Gastrocnemius medialis (tissue), 4 donors: Measurements from ENCODE around the gene SNX32. TPM values are rescaled to one million over a fixed set of nuclear protein-coding genes. Genes with fewer than 3 reads are reported as not detected.

Experiments
- ATAC-seq, 2 donors: fragments of 150-250 bp; one replicate each; pipeline ENCODE4 v1.9.1; 2016
- DNase-seq, 2 donors: peaks; one replicate each; pipeline ENCODE4 v3.0.0-alpha.2; 2019
- H3K27ac ChIP-seq, 4 donors: fragments of 200-600 bp; sonication (generic); 1 replicate in 1 of 4; 2 replicates in 3 of 4; pipeline ENCODE4 v1.5.1; 2016 to 2018; ENCODE audit warnings: mild to moderate bottlenecking in 2 of 4, moderate library complexity in 1 of 4
- H3K27me3 ChIP-seq, 3 donors: fragments of 200-600 bp; sonication (generic) in 2 of 3; 1 replicate in 1 of 3; 2 replicates in 2 of 3; pipeline versions ENCODE4 v1.5.1 to v1.6.0; 2016 to 2019; ENCODE audit warnings: mild to moderate bottlenecking in 1 of 3, moderate library complexity in 1 of 3
- H3K36me3 ChIP-seq, 2 donors: fragments of 200-600 bp; sonication (generic) in 1 of 2; one replicate each; pipeline ENCODE4 v1.5.1; 2017 to 2018
- H3K4me1 ChIP-seq, 2 donors: fragments of 200-600 bp; sonication (generic) in 1 of 2; one replicate each; pipeline ENCODE4 v1.5.1; 2016 to 2017; ENCODE audit warnings: mild to moderate bottlenecking in 2 of 2
- H3K4me3 ChIP-seq, 4 donors: fragments of 200-600 bp; sonication (generic) in 3 of 4; 1 replicate in 1 of 4; 2 replicates in 3 of 4; pipeline ENCODE4 v1.5.1; 2016 to 2019; ENCODE audit warnings: mild to moderate bottlenecking in 2 of 4
- H3K9me3 ChIP-seq, 3 donors: fragments of 200-600 bp; sonication (generic) in 2 of 3; 1 replicate in 1 of 3; 2 replicates in 2 of 3; pipeline ENCODE4 v1.5.1; 2016 to 2019
- POLR2A ChIP-seq, 2 donors: fragments of 450-650 bp; IDR thresholded peaks; one replicate each; pipeline ENCODE4 v1.6.1; 2017; ENCODE audit warnings: antibody characterized with exemption in 2 of 2, mild to moderate bottlenecking in 2 of 2, moderate library complexity in 2 of 2
- in situ Hi-C, 4 donors: fragments of 200-750 bp; cut with MboI; loops; one replicate each; pipeline versions ENCODE4 v1.15.0 to v1.8.0; 2017; ENCODE audit warnings: low sequenced_read_pairs in 4 of 4
- intact Hi-C: fragments of 100-400 bp; cut with DNase I; formaldehyde crosslinking; loops from one replicate; pipeline ENCODE4 v1.15.1; 2023; ENCODE audit warnings: low total_unique reads
- total RNA-seq, 4 donors: library from RNA; depleted of rRNA; stranded (reverse); fragments of >200 nt; gene quantifications; one replicate each; pipeline versions ENCODE4 v1.1.0 to v1.2.3, GENCODE V29; 2016
- TF ChIP-seq, protein P1 (sequence below), 5 experiments: fragments of 450-650 bp in 3 of 5; fragments of 200-600 bp in 2 of 5; sonication (generic) in 2 of 5; IDR thresholded peaks in 4 of 5; conservative IDR thresholded peaks in 1 of 5; 1 replicate in 4 of 5; 2 replicates in 1 of 5; pipeline ENCODE4 v1.5.1; 2016 to 2019; ENCODE audit warnings: antibody characterized with exemption in 5 of 5, mild to moderate bottlenecking in 3 of 5, moderate library complexity in 3 of 5

Gene SNX32
- total RNA-seq, 4 donors from 2014 or later: 0.11 TPM; not detected in 3

DNA sequence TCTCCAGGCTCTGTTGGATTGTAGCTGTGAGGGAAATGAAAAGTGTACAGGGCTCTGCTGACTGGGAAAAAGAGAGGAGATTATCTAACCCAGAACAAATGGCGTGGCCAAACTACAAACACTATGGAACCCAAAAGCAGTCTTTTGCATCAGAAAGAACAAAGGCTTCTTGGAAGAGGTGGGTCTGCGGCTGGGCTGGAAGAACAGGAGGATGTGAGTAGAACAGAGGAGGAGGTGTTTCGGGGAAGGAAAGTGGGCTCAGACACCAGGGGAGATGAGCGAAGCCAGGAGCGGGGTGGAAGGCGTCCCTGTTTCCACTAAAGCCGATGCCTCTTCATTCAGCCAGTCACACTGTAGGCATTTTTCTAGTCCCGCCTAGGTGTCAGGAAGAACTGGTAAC, 34.9 kb upstream of the SNX32 start:
- in situ Hi-C loops (no loop called here), intact Hi-C loops (no loop called here)
- DNase-seq: no peak
- no peak for TF ChIP-seq POLR2A (IDR thresholded peaks at IDR 0.05)
- TF ChIP-seq, protein P1, sequence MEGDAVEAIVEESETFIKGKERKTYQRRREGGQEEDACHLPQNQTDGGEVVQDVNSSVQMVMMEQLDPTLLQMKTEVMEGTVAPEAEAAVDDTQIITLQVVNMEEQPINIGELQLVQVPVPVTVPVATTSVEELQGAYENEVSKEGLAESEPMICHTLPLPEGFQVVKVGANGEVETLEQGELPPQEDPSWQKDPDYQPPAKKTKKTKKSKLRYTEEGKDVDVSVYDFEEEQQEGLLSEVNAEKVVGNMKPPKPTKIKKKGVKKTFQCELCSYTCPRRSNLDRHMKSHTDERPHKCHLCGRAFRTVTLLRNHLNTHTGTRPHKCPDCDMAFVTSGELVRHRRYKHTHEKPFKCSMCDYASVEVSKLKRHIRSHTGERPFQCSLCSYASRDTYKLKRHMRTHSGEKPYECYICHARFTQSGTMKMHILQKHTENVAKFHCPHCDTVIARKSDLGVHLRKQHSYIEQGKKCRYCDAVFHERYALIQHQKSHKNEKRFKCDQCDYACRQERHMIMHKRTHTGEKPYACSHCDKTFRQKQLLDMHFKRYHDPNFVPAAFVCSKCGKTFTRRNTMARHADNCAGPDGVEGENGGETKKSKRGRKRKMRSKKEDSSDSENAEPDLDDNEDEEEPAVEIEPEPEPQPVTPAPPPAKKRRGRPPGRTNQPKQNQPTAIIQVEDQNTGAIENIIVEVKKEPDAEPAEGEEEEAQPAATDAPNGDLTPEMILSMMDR (IDR thresholded peaks at IDR 0.05 in 4 of 5, conservative IDR thresholded peaks at IDR 0.05 in 1 of 5): no peak
- Histone ChIP-seq H3K27ac (no peak overlapping the region), H3K9me3 (no peaks in the 10 kb centered on the region), H3K36me3 (no peaks in the 10 kb centered on the region), H3K4me3 (no peak overlapping the region), H3K4me1 (no peaks in the 10 kb centered on the region), H3K27me3 (peaks cover 10 to 30% (median 27%) of the 10 kb centered on the region in 3 donors)
- no peak for ATAC-seq

DNA sequence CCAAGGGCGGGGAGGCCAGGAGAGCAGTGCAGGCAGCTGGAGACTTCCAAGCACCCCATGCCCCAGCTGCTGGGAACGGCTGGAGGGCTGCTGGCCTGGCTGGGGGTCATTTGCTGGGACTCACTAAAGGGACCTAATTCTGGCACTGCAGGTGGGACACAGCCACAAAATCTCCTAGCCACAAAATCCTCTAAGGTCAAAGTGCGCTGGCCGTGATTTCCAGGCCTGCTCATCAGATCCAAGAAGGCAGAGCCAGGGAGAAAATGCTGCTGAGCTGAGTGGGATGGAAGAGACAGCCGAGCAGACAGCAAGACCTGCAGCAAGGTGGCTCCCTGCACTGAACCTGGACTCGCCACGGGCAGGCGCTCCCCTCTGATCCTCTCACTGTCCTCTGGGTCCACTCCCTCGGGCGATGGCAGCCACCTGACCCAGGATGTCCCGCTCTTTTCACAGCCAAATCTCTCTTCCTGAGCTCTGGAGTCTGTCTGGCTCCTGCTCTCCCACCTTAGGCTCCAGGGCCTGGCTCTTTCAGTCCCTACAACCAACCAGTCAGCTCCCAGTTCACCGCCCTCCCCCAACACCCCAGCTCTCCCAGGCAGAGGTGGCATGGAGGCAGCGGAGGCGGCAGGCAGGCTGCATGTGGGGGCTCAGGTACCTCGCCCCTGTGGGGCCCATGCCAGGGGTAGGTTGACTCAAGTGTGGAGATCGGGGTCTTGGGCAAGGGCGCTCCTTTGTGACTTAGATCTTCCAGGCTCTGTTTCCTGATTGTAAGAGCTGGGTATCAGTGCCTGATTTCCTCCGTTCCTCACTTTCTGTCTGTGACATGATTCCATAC, 32.4 kb upstream of the SNX32 start:
- Histone ChIP-seq H3K27ac (no peak overlapping the region), H3K27me3 (peaks cover 28 to 48% (median 40%) of the 10 kb centered on the region in 3 donors), H3K4me3 (no peak overlapping the region), H3K36me3 (no peaks in the 10 kb centered on the region), H3K9me3 (no peaks in the 10 kb centered on the region), H3K4me1 (no peaks in the 10 kb centered on the region)
- in situ Hi-C loops: no loop called here
- intact Hi-C loops: no loop called here
- TF ChIP-seq POLR2A (IDR thresholded peaks at IDR 0.05): no peak
- TF ChIP-seq, protein P1 (IDR thresholded peaks at IDR 0.05 in 4 of 5, conservative IDR thresholded peaks at IDR 0.05 in 1 of 5): no peak
- ATAC-seq: no peak
- no peak for DNase-seq

DNA sequence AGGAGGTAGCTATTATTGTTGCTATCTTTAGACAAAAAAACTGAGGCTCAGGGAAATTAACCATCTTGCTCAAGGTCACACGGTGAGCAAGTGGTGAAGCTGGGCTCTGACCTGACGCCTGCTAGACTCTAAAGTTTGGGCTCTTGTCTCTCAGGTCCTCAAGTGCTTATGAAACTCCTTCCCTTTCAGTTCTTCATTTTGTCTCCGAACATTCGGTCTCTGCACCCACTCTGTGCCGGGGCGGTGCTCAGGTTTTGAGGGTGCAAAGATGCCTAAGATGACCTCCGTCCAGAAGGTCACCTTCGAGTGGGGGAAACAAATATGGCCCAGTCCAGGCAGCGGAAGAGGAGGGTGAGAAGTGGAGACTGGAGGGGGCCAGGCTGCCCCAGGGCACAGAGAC, 30.9 kb upstream of the SNX32 start:
- ATAC-seq (no peak), DNase-seq (no peak)
- Histone ChIP-seq H3K4me1 (no peaks in the 10 kb centered on the region), H3K36me3 (no peaks in the 10 kb centered on the region), H3K9me3 (no peaks in the 10 kb centered on the region), H3K27me3 (peaks cover 40 to 56% (median 54%) of the 10 kb centered on the region in 3 donors), H3K27ac (no peak overlapping the region), H3K4me3 (no peak overlapping the region)
- intact Hi-C loops (no loop called here), in situ Hi-C loops (no loop called here)
- TF ChIP-seq, protein P1 (IDR thresholded peaks at IDR 0.05 in 4 of 5, conservative IDR thresholded peaks at IDR 0.05 in 1 of 5): no peak
- no peak for TF ChIP-seq POLR2A (IDR thresholded peaks at IDR 0.05)

DNA sequence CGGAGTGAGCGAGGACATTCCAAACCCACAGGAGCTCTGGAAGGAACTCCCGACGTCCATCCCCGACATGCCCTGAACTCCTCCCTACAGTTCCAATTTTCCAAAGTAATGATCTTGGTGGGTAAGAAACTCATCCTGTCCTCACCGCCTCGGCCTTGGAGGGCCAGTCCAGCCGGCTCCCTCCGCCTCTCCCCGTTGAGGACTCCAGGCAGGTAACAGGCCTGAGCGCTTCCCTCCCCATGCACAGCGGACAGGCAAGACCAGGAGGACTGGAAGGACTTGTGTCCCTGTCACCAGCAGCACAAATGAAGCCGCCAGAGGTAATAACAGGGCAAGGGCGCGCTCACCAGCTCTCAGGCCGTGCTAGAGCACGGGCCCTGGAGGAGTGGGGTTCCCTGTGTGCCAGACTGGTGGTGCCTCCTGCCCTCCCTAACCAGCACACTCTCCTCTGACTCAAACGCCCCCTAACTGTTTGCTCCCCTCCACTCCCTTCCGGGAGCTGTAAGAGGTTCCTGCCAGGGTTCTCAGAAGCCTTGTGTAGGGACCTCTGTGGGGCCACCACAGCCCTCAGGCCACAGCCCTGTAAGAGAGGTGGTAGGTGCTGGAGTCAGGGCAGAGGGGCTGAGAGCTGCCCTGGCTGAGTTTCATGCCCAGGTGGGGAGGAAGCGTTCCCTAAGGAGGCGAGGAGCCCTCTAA, 29.8 kb upstream of the SNX32 start:
- intact Hi-C loops: no loop called here
- no peaks in the 10 kb centered on the region for H3K4me1 ChIP-seq
- H3K9me3 ChIP-seq: no peaks in the 10 kb centered on the region
- no peak overlapping the region for H3K27ac ChIP-seq
- ATAC-seq (no peak), DNase-seq (no peak)
- H3K36me3 ChIP-seq: no peaks in the 10 kb centered on the region
- peaks cover 49 to 59% (median 59%) of the 10 kb centered on the region in 3 donors for H3K27me3 ChIP-seq
- TF ChIP-seq, protein P1 (IDR thresholded peaks at IDR 0.05 in 4 of 5, conservative IDR thresholded peaks at IDR 0.05 in 1 of 5): no peak
- in situ Hi-C loops: no loop called here
- no peak overlapping the region for H3K4me3 ChIP-seq
